ENCODE measurements around the gene DPH3.

DNA sequence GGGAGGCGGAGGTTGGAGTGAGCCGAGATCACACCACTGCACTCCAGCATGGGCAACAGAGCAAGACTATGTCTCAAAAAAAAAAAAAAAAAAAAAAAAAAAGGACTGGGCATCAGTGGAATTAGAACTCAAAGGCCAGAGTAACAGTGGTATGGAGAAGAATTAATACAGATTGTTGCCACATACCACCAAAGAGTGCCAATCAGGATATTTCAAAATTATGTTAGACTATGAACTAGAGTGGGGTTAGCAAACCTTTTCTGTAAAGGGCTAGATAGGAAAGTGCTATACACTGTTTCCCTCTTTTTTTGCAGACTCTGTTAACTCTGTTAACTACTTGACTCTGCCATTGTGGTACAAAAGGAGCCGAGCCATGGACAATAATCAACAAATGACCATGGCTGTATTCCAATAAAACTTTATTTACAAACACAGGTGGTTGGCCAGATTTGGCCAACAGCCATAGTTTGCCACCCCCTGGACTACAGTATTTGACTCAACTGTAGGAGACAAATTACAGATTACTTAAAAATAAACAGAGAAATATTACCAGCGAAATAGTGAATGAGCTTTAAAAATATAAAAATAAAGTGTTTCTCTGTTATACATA lies 28.6 kb downstream of the DPH3 start:
- TF ChIP-seq, protein P1, sequence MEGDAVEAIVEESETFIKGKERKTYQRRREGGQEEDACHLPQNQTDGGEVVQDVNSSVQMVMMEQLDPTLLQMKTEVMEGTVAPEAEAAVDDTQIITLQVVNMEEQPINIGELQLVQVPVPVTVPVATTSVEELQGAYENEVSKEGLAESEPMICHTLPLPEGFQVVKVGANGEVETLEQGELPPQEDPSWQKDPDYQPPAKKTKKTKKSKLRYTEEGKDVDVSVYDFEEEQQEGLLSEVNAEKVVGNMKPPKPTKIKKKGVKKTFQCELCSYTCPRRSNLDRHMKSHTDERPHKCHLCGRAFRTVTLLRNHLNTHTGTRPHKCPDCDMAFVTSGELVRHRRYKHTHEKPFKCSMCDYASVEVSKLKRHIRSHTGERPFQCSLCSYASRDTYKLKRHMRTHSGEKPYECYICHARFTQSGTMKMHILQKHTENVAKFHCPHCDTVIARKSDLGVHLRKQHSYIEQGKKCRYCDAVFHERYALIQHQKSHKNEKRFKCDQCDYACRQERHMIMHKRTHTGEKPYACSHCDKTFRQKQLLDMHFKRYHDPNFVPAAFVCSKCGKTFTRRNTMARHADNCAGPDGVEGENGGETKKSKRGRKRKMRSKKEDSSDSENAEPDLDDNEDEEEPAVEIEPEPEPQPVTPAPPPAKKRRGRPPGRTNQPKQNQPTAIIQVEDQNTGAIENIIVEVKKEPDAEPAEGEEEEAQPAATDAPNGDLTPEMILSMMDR (IDR thresholded peaks at IDR 0.05): no peak
- no peak for TF ChIP-seq POLR2A (IDR thresholded peaks at IDR 0.05)
